C4-2B (cell line): ENCODE results near the gene GTPBP6.

Experiments used
- ZFX ChIP-seq: fragments of 450-650 bp; IDR thresholded peaks from 2 replicates; pipeline ENCODE4 v1.6.1; 2017
- TF ChIP-seq, protein P1 (sequence below): fragments of 450-650 bp; conservative IDR thresholded peaks from 2 replicates; pipeline ENCODE4 v1.5.1; 2017; ENCODE audit warnings: mild to moderate bottlenecking

DNA sequence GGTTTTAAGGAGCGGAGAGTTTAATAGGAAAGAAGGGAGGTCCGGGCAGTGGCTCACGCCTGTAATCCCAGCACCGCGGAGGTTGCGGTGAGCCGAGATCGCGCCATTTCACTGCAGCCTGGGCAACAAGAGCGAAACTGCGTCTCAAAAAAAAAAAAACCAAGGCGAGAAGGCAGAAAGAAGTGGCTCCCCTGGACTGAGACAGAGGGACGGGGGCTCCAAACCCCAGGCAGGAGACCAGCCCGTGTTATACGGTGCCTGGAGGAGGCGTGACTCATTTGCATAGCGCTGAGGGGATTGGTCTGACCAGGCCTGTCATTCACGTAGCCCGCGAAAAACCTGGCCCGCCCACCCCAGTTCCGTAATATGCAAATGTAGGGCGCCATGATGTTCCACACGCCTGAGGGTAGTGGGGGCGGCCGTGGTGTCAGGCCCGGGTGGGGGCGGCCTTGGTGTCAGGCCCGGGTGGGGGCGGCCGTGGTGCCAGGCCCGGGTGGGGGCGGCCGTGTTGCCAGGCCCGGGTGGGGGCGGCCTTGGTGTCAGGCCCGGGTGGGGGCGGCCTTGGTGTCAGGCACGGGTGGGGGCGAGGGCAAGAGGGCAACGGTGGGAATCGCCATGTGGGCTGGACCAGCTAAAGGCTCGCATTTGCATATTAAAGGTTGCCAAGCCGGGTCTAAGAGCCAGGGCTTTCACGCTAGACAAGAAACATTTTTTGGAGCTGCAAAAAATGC is 35.3 kb downstream of the GTPBP6 start:
- TF ChIP-seq, protein P1, sequence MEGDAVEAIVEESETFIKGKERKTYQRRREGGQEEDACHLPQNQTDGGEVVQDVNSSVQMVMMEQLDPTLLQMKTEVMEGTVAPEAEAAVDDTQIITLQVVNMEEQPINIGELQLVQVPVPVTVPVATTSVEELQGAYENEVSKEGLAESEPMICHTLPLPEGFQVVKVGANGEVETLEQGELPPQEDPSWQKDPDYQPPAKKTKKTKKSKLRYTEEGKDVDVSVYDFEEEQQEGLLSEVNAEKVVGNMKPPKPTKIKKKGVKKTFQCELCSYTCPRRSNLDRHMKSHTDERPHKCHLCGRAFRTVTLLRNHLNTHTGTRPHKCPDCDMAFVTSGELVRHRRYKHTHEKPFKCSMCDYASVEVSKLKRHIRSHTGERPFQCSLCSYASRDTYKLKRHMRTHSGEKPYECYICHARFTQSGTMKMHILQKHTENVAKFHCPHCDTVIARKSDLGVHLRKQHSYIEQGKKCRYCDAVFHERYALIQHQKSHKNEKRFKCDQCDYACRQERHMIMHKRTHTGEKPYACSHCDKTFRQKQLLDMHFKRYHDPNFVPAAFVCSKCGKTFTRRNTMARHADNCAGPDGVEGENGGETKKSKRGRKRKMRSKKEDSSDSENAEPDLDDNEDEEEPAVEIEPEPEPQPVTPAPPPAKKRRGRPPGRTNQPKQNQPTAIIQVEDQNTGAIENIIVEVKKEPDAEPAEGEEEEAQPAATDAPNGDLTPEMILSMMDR, result no peak
- no peak for TF ChIP-seq ZFX
